ENCODE data around the gene LLGL2. TPM values are rescaled to one million over a fixed set of nuclear protein-coding genes. Genes with fewer than 3 reads are reported as not detected.

Gene LLGL2
- polyA plus RNA-seq, 1 donor (not counting 4 experiments of a cell fraction or from before 2014, with no cell fraction given), result 13.8 TPM

- H4K20me1 ChIP-seq (ENCODE audit: control insufficient read depth, extremely low read depth, insufficient read depth, low read length), result peaks cover 2% of the 10 kb centered on the region
- no peak overlapping the region for H3K27ac ChIP-seq (ENCODE audit: control insufficient read depth, insufficient read depth, low read length)
- H3K9me1 ChIP-seq (ENCODE audit: control insufficient read depth, extremely low read depth, insufficient read depth, low read length), result no peaks in the 10 kb centered on the region
- no peaks in the 10 kb centered on the region for H3K27me3 ChIP-seq (ENCODE audit: control insufficient read depth, extremely low read depth, insufficient read depth, low read length)
- peaks cover 16% of the 10 kb centered on the region for H3K4me1 ChIP-seq (ENCODE audit: control insufficient read depth, extremely low read depth, insufficient read depth, low read length)
- no peak for DNase-seq (ENCODE audit: low read depth, low spot score)
- H2AFZ ChIP-seq (ENCODE audit: control insufficient read depth, low read length), result no peak overlapping the region
- H3K79me2 ChIP-seq (ENCODE audit: control insufficient read depth, insufficient read depth, low read length), result no peaks in the 10 kb centered on the region
- TF ChIP-seq CTCF (optimal IDR thresholded peaks at IDR 0.05 in 1 of 3, IDR thresholded peaks at IDR 0.05 in 1 of 3, conservative IDR thresholded peaks at IDR 0.05 in 1 of 3; ENCODE audit: extremely low read depth in 1 of 3, insufficient read depth in 2 of 3, low read length in 3 of 3) (no peak), EZH2 (IDR thresholded peaks at IDR 0.05; ENCODE audit: low read length) (no peak)
- no peak for FAIRE-seq
- no peaks in the 10 kb centered on the region for H3K9me3 ChIP-seq (ENCODE audit: control insufficient read depth, low read depth, low read length)
- peaks cover 0 to 2% of the 10 kb centered on the region in 2 experiments for H3K36me3 ChIP-seq (ENCODE audit: control insufficient read depth in 2 of 2, extremely low read depth in 1 of 2, insufficient read depth in 2 of 2, low read length in 2 of 2)
- no peak overlapping the region for H3K4me3 ChIP-seq (ENCODE audit: control insufficient read depth in 2 of 3, extremely low read depth in 1 of 3, insufficient read depth in 2 of 3, low read depth in 1 of 3, low read length in 3 of 3)
- dilution Hi-C loops (cut with MboI; ENCODE audit: extremely low pct_ligation_motif_present, low sequenced_read_pairs), result no loop called here
- H3K9ac ChIP-seq (ENCODE audit: control insufficient read depth, extremely low read depth, insufficient read depth, low read length), result no peak overlapping the region
- H3K4me2 ChIP-seq (ENCODE audit: control insufficient read depth, extremely low read depth, insufficient read depth, low read depth, low read length), result no peak overlapping the region
Measured at GRCh38 chr17:75546181-75546580, 20.7 kb downstream of the LLGL2 start.

GRCh38 chr17:75547091-75547490, 21.6 kb downstream of the LLGL2 start:
- H3K4me3 ChIP-seq (ENCODE audit: control insufficient read depth in 2 of 3, extremely low read depth in 1 of 3, insufficient read depth in 2 of 3, low read depth in 1 of 3, low read length in 3 of 3), result no peak overlapping the region
- H3K79me2 ChIP-seq (ENCODE audit: control insufficient read depth, insufficient read depth, low read length), result no peaks in the 10 kb centered on the region
- no peak overlapping the region for H3K9ac ChIP-seq (ENCODE audit: control insufficient read depth, extremely low read depth, insufficient read depth, low read length)
- no peak overlapping the region for H2AFZ ChIP-seq (ENCODE audit: control insufficient read depth, low read length)
- no peak overlapping the region for H3K4me2 ChIP-seq (ENCODE audit: control insufficient read depth, extremely low read depth, insufficient read depth, low read depth, low read length)
- H3K9me1 ChIP-seq (ENCODE audit: control insufficient read depth, extremely low read depth, insufficient read depth, low read length), result no peaks in the 10 kb centered on the region
- dilution Hi-C loops (cut with MboI; ENCODE audit: extremely low pct_ligation_motif_present, low sequenced_read_pairs), result no loop called here
- H3K36me3 ChIP-seq (ENCODE audit: control insufficient read depth in 2 of 2, extremely low read depth in 1 of 2, insufficient read depth in 2 of 2, low read length in 2 of 2), result peaks cover 0 to 2% of the 10 kb centered on the region in 2 experiments
- FAIRE-seq, result no peak
- H4K20me1 ChIP-seq (ENCODE audit: control insufficient read depth, extremely low read depth, insufficient read depth, low read length), result peaks cover 2% of the 10 kb centered on the region
- H3K4me1 ChIP-seq (ENCODE audit: control insufficient read depth, extremely low read depth, insufficient read depth, low read length), result peaks cover 16% of the 10 kb centered on the region
- H3K9me3 ChIP-seq (ENCODE audit: control insufficient read depth, low read depth, low read length), result no peaks in the 10 kb centered on the region
- no peaks in the 10 kb centered on the region for H3K27me3 ChIP-seq (ENCODE audit: control insufficient read depth, extremely low read depth, insufficient read depth, low read length)
- no peak overlapping the region for H3K27ac ChIP-seq (ENCODE audit: control insufficient read depth, insufficient read depth, low read length)
- TF ChIP-seq CTCF (optimal IDR thresholded peaks at IDR 0.05 in 1 of 3, IDR thresholded peaks at IDR 0.05 in 1 of 3, conservative IDR thresholded peaks at IDR 0.05 in 1 of 3; ENCODE audit: extremely low read depth in 1 of 3, insufficient read depth in 2 of 3, low read length in 3 of 3) (no peak), EZH2 (IDR thresholded peaks at IDR 0.05; ENCODE audit: low read length) (no peak)
- DNase-seq (ENCODE audit: low read depth, low spot score), result no peak

All from keratinocyte (primary cell).